Measurements from ENCODE around the gene MYO3B.

DNA sequence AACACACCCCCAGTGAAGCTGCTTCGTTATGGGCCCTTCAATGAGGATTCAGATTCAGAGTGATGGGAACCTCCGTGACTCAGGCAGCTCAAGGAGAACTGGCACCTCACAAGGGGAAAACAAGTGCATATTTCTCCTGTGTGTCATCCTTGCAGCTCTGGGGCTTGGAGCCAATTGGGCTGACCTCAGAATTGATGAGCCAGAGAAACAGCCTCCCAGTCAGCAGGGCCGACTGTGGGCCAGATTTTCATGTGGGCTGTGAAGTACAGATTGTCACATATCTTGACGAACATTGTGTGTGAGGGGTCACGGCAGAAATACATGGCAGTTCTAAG lies 347.6 kb downstream of the MYO3B start:
- TF ChIP-seq, protein P1, sequence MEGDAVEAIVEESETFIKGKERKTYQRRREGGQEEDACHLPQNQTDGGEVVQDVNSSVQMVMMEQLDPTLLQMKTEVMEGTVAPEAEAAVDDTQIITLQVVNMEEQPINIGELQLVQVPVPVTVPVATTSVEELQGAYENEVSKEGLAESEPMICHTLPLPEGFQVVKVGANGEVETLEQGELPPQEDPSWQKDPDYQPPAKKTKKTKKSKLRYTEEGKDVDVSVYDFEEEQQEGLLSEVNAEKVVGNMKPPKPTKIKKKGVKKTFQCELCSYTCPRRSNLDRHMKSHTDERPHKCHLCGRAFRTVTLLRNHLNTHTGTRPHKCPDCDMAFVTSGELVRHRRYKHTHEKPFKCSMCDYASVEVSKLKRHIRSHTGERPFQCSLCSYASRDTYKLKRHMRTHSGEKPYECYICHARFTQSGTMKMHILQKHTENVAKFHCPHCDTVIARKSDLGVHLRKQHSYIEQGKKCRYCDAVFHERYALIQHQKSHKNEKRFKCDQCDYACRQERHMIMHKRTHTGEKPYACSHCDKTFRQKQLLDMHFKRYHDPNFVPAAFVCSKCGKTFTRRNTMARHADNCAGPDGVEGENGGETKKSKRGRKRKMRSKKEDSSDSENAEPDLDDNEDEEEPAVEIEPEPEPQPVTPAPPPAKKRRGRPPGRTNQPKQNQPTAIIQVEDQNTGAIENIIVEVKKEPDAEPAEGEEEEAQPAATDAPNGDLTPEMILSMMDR (IDR thresholded peaks at IDR 0.05) = no peak
- TF ChIP-seq POLR2A (IDR thresholded peaks at IDR 0.05) = no peak

All from body of pancreas (tissue), 4 donors.